HG03045 (cell line): Measurements from ENCODE around the gene CCDC167.

Experiments used
- ATAC-seq: cut with Tn5 transposase; IDR thresholded peaks from one replicate; pipeline ENCODE4 v1.9.1; 2021; ENCODE audit warnings: mild to moderate bottlenecking, moderate library complexity; ENCODE audit not compliant: unreplicated experiment

The CCDC167 gene

GRCh38 chr6:37491171-37491829 lies 8.4 kb downstream of the CCDC167 start:
- ATAC-seq: no peak

GRCh38 chr6:37490536-37491170 lies 9.0 kb downstream of the CCDC167 start:
- ATAC-seq: no peak

- no peak for ATAC-seq
Observed at GRCh38 chr6:37489697-37490336, 9.9 kb downstream of the CCDC167 start.

GRCh38 chr6:37488476-37488875 lies 11.2 kb downstream of the CCDC167 start:
- ATAC-seq: no peak

DNA sequence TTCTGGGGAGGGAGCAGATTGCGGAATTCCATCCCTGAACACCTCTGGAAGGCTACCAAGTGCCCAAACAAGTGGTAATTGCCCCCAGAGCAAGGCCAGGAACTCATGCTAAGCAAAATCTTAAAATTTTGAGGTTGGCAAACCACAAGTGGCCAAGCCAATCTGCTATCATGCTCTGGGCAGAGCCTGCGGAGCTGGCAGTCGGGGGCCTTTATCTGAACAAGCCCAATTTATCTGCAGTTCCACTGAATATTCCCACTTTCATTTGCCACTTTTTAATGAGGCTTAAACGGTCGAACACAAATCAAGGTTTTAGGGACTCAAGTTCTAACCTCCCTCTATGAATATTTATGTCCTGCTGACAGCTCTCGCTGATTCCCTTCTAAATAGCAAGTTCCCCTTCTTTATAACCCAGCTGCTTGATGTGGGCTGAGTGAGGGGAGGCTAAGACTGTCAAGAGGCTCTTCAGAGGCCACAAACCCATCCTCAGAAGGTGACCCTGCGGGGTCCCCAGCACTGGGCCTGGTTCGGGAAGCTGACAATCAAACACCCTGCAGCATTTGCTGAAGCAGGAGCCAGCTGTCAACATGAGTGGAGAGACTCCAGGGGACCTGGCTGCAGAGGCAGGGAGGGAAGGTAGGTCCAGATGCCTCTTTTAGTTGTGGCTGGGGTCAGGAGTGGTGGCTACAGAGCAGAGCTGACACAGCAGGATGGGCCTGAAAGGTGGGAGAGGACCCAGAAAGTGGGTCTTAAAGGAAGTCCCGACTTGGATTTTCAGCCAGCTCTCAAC lies 11.9 kb downstream of the CCDC167 start:
- ATAC-seq: no peak

DNA sequence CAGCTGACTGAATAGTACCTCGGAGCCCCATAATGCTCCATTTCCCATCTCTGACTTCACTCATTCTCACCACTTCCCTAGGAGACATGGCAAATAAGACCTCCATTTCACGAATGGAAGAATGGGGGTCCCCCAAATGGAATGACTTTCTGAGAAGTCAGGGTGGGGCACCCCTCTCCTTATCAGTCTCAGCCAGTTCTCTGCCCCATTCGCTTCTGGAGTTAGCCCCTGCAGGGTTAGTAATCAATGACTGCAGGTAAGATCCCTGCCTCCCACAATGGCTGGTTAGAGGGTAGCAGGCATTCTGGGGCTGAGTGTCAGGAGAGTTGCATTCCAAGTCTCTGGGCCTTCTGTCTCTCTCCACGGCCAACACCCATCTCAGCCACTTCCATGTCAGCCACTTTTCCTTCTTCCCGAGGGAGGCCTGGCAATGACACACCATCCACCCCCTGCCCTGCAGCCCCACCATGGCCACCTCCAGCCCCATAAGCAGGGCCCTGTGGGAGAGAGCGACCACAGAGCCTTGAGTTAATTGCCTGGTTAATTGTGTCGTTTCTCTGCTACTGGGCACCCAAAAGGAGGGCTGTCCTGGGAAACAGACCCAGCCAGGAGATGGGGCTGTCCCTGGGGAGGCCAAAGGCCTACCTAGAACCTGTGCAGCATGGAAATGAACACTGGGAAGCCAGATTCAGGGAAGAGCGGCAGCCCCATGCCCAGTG lies 13.4 kb downstream of the CCDC167 start:
- no peak for ATAC-seq

DNA sequence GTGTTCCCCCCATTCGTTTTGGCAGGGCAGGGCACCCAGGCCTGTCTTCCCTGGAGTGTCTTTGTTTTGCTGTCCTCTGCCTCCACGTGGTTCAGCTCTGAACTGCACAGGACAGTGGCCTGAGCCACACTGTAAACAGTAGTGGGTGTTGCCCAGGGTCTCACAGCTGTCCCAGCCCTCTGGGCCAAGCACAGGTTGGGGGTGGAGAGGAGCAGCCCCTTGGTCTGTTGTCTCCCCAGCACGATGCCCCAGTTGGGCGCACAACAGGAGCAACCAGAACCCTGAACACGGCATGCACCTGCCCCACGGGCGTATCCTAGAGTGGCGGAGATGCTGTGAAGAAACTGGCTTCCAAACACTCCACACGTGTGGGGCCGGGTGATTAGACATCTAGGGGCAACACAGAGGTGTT lies 14.4 kb downstream of the CCDC167 start:
- ATAC-seq: no peak

GRCh38 chr6:37484786-37485170 lies 14.9 kb downstream of the CCDC167 start:
- no peak for ATAC-seq

- ATAC-seq: no peak
Observed at GRCh38 chr6:37483917-37484785, 15.5 kb downstream of the CCDC167 start.

DNA sequence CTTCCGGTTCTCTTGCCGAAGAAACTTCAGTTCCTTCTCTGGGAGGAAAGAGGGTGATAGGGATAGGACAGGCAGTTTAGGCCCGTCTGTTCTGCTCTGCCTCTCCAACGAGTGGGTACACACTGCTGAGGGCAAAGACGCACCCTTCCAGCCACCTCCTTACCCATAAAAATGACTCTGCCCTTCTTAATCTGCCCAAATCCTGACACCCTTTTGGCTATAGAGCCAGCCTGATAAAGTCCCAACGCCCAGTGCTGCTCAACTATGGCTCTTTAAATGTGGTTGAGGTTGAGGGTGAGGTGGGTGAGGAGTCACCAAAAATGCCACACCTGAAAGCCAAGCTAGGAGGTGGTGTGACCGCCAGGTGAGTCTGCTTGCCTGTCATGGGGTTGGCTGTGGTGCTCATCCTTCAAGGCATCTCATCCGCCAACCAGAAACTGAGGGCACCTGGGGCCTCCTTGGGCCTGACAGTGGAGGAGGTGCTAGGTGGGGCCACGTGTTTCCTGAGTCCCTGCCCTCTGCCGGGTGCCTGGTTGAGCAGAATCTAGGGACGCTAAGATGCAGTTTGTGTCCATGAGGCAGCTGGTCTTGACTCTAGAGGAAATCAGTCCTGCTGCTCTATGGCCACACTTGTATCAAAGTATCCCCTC lies 16.3 kb downstream of the CCDC167 start:
- ATAC-seq: no peak

GRCh38 chr6:37482606-37483251 lies 17.0 kb downstream of the CCDC167 start:
- ATAC-seq: no peak

GRCh38 chr6:37481711-37482605 lies 17.7 kb downstream of the CCDC167 start:
- no peak for ATAC-seq

GRCh38 chr6:37480951-37481534 lies 18.6 kb downstream of the CCDC167 start:
- ATAC-seq: no peak

GRCh38 chr6:37480118-37480736 lies 19.5 kb downstream of the CCDC167 start:
- no peak for ATAC-seq

DNA sequence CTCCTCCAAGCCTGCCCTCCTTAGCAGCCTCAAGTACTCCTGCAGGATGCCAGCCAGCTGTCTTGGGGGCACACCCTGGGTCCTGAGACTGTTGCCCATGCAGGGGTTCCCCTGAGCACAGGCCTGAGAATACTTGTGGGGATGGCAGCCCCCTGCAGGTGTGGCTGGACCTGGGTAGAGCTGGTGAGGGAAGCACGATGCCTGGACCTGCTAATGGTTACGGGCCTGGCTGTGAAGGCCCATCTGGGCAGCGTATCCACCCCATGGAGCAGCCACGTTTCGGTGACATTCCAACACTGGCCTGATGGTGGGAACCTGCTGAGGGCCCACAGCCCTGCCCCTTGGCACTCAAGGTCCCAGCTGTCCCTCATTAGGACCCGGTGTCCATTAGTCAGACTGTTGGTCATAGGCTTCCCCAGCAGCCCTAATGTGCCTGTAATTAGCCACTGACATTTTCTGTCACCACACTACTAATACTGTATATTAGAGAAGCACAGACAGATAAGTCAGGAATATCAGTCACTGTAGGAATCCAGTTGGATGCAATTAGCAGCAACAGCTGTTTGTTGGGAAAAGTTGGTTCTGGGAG lies 20.3 kb downstream of the CCDC167 start:
- ATAC-seq: no peak

GRCh38 chr6:37478827-37479226 lies 20.9 kb downstream of the CCDC167 start:
- ATAC-seq: no peak
